HEK293 (cell line): Measurements from ENCODE around the gene ZFPM1.
A peak's percentile ranks its signal among the peaks of the same experiment; 100 is the strongest.

Source experiments
- EGR2 ChIP-seq: fragments of 450-650 bp; formaldehyde crosslinking; IDR thresholded peaks from 2 replicates; pipeline ENCODE4 v1.5.1; 2016; ENCODE audit warnings: low read depth, missing biosample characterization, missing genetic modification characterization
- GLIS2 ChIP-seq: fragments of 450-650 bp; formaldehyde crosslinking; IDR thresholded peaks from 2 replicates; pipeline ENCODE4 v1.5.1; 2016; ENCODE audit warnings: missing biosample characterization, missing genetic modification characterization
- KLF1 ChIP-seq: fragments of 450-650 bp; formaldehyde crosslinking; IDR thresholded peaks from 2 replicates; pipeline ENCODE4 v1.5.1; 2016; ENCODE audit warnings: missing biosample characterization, missing genetic modification characterization
- KLF9 ChIP-seq: fragments of 450-650 bp; formaldehyde crosslinking; IDR thresholded peaks from 2 replicates; pipeline ENCODE4 v1.5.1; 2016; ENCODE audit warnings: missing biosample characterization, missing genetic modification characterization, low read depth
- ZBTB17 ChIP-seq: fragments of 450-650 bp; formaldehyde crosslinking; IDR thresholded peaks from 2 replicates; pipeline ENCODE4 v1.5.1; 2016; ENCODE audit warnings: missing biosample characterization, missing genetic modification characterization
- ZBTB7A ChIP-seq: fragments of 450-650 bp; formaldehyde crosslinking; IDR thresholded peaks from 2 replicates; pipeline ENCODE4 v1.5.1; 2016; ENCODE audit warnings: low read depth, missing biosample characterization, missing genetic modification characterization
- ZNF239 ChIP-seq: fragments of 450-650 bp; formaldehyde crosslinking; IDR thresholded peaks from 2 replicates; pipeline ENCODE4 v1.5.1; 2016; ENCODE audit warnings: missing biosample characterization, missing genetic modification characterization
- ZNF266 ChIP-seq: fragments of 450-650 bp; formaldehyde crosslinking; IDR thresholded peaks from 2 replicates; pipeline ENCODE4 v1.5.1; 2016; ENCODE audit warnings: missing biosample characterization, missing genetic modification characterization, low read depth
- ZNF558 ChIP-seq: fragments of 450-650 bp; formaldehyde crosslinking; IDR thresholded peaks from 2 replicates; pipeline ENCODE4 v1.5.1; 2016; ENCODE audit warnings: missing biosample characterization, missing genetic modification characterization
- ZNF585B ChIP-seq: fragments of 450-650 bp; formaldehyde crosslinking; IDR thresholded peaks from 2 replicates; pipeline ENCODE4 v1.5.1; 2016; ENCODE audit warnings: missing biosample characterization, missing genetic modification characterization
- ZNF623 ChIP-seq: fragments of 450-650 bp; formaldehyde crosslinking; IDR thresholded peaks from 2 replicates; pipeline ENCODE4 v1.5.1; 2016; ENCODE audit warnings: missing biosample characterization, missing genetic modification characterization
- ZNF624 ChIP-seq: fragments of 450-650 bp; formaldehyde crosslinking; IDR thresholded peaks from 2 replicates; pipeline ENCODE4 v1.5.1; 2017; ENCODE audit warnings: missing biosample characterization, missing genetic modification characterization
- ZNF664 ChIP-seq: fragments of 450-650 bp; formaldehyde crosslinking; IDR thresholded peaks from 2 replicates; pipeline ENCODE4 v1.5.1; 2016; ENCODE audit warnings: missing biosample characterization, missing genetic modification characterization
- ZNF837 ChIP-seq: fragments of 450-650 bp; formaldehyde crosslinking; IDR thresholded peaks from 2 replicates; pipeline ENCODE4 v1.5.1; 2016; ENCODE audit warnings: missing biosample characterization, missing genetic modification characterization
- ZXDB ChIP-seq: fragments of 450-650 bp; formaldehyde crosslinking; IDR thresholded peaks from 2 replicates; pipeline ENCODE4 v1.5.1; 2016; ENCODE audit warnings: missing biosample characterization, missing genetic modification characterization
- TF ChIP-seq, protein P1 (sequence below): fragments of 450-650 bp; formaldehyde crosslinking; optimal IDR thresholded peaks from 2 replicates; pipeline ENCODE3; 2016; ENCODE audit warnings: missing biosample characterization, mild to moderate bottlenecking, missing genetic modification characterization
- TF ChIP-seq, protein P2 (sequence below): fragments of 450-650 bp; formaldehyde crosslinking; IDR thresholded peaks from 2 replicates; pipeline ENCODE4 v1.5.0; 2017; ENCODE audit warnings: missing biosample characterization, missing genetic modification characterization, borderline replicate concordance
- TF ChIP-seq, protein P3 (sequence below): fragments of 450-650 bp; formaldehyde crosslinking; IDR thresholded peaks from 2 replicates; pipeline ENCODE4 v1.5.1; 2016; ENCODE audit warnings: missing biosample characterization, missing genetic modification characterization, borderline replicate concordance
- TF ChIP-seq, protein P4 (sequence below): fragments of 450-650 bp; formaldehyde crosslinking; IDR thresholded peaks from 2 replicates; pipeline ENCODE4 v1.5.1; 2017; ENCODE audit warnings: missing biosample characterization, missing genetic modification characterization
- TF ChIP-seq, protein P5 (sequence below): fragments of 450-650 bp; formaldehyde crosslinking; IDR thresholded peaks from 2 replicates; pipeline ENCODE4 v1.5.1; 2016; ENCODE audit warnings: missing biosample characterization, missing genetic modification characterization
- TF ChIP-seq, protein P6 (sequence below): fragments of 450-650 bp; formaldehyde crosslinking; IDR thresholded peaks from 2 replicates; pipeline ENCODE4 v1.5.1; 2016; ENCODE audit warnings: missing biosample characterization, missing genetic modification characterization
- TF ChIP-seq, protein P7 (sequence below): fragments of 450-650 bp; formaldehyde crosslinking; IDR thresholded peaks from 2 replicates; pipeline ENCODE4 v1.5.1; 2016; ENCODE audit warnings: missing biosample characterization, missing genetic modification characterization

The ZFPM1 gene

DNA sequence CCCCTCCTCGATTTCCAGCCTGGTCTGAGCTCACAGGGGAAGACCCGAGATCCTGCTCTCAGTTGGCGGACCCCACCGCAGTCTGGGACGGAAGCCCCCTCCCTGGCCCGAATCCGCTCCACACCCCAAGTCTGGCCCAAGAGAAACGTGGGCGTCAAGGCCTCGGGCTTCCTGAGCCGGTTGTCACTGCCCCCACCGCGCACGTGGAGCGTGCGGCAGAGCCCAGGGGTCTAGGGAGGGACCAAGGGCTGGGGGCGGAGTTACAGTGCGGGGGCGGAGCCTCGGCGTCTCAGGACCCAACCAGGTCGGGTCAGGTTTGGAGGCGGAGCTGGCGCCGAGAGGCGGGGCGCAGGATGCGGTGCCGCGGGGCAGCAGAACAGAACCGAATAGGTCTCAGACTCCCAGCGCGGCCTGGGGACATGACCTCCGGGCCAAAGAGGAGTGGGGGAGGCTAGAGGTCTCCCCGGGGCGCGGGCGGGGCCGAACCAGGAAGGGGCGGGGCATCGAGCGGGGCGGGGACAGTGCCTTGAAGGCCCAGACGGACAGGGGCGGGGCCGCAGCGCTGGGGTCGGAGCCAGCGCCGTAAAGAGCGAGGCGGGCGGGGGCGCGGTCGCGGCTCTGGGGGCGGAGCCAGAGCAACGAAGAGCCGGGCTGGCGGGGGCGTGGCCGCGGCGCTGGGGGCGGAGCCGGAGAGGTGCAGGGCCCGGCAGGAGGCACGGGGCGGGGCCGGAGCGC, 431 bp upstream of the ZFPM1 start (continued):
- TF ChIP-seq, protein P1, sequence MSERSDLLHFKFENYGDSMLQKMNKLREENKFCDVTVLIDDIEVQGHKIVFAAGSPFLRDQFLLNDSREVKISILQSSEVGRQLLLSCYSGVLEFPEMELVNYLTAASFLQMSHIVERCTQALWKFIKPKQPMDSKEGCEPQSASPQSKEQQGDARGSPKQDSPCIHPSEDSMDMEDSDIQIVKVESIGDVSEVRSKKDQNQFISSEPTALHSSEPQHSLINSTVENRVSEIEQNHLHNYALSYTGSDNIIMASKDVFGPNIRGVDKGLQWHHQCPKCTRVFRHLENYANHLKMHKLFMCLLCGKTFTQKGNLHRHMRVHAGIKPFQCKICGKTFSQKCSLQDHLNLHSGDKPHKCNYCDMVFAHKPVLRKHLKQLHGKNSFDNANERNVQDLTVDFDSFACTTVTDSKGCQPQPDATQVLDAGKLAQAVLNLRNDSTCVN (tag by site-specific recombination), result peak; percentile 42
- TF ChIP-seq, protein P2, sequence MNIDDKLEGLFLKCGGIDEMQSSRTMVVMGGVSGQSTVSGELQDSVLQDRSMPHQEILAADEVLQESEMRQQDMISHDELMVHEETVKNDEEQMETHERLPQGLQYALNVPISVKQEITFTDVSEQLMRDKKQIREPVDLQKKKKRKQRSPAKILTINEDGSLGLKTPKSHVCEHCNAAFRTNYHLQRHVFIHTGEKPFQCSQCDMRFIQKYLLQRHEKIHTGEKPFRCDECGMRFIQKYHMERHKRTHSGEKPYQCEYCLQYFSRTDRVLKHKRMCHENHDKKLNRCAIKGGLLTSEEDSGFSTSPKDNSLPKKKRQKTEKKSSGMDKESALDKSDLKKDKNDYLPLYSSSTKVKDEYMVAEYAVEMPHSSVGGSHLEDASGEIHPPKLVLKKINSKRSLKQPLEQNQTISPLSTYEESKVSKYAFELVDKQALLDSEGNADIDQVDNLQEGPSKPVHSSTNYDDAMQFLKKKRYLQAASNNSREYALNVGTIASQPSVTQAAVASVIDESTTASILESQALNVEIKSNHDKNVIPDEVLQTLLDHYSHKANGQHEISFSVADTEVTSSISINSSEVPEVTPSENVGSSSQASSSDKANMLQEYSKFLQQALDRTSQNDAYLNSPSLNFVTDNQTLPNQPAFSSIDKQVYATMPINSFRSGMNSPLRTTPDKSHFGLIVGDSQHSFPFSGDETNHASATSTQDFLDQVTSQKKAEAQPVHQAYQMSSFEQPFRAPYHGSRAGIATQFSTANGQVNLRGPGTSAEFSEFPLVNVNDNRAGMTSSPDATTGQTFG, result no peak
- no peak for TF ChIP-seq ZNF664 (tag by site-specific recombination)
- peak; percentile 65; the same call in 1 of the 2 replicates for TF ChIP-seq EGR2
- TF ChIP-seq, protein P3, sequence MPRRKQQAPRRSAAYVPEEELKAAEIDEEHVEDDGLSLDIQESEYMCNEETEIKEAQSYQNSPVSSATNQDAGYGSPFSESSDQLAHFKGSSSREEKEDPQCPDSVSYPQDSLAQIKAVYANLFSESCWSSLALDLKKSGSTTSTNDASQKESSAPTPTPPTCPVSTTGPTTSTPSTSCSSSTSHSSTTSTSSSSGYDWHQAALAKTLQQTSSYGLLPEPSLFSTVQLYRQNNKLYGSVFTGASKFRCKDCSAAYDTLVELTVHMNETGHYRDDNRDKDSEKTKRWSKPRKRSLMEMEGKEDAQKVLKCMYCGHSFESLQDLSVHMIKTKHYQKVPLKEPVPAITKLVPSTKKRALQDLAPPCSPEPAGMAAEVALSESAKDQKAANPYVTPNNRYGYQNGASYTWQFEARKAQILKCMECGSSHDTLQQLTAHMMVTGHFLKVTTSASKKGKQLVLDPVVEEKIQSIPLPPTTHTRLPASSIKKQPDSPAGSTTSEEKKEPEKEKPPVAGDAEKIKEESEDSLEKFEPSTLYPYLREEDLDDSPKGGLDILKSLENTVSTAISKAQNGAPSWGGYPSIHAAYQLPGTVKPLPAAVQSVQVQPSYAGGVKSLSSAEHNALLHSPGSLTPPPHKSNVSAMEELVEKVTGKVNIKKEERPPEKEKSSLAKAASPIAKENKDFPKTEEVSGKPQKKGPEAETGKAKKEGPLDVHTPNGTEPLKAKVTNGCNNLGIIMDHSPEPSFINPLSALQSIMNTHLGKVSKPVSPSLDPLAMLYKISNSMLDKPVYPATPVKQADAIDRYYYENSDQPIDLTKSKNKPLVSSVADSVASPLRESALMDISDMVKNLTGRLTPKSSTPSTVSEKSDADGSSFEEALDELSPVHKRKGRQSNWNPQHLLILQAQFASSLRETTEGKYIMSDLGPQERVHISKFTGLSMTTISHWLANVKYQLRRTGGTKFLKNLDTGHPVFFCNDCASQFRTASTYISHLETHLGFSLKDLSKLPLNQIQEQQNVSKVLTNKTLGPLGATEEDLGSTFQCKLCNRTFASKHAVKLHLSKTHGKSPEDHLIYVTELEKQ, result no peak
- TF ChIP-seq ZNF623, result no peak
- no peak for TF ChIP-seq ZBTB7A (tag by site-specific recombination)
- TF ChIP-seq ZNF239 (tag by site-specific recombination), result no peak
- peak; percentile 47; the same call in 1 of the 2 replicates for TF ChIP-seq KLF1 (tag by site-specific recombination)
- TF ChIP-seq ZNF585B (tag by site-specific recombination), result no peak
- no peak for TF ChIP-seq ZBTB17
- TF ChIP-seq ZNF266 (tag by site-specific recombination), result no peak
- TF ChIP-seq, protein P4, sequence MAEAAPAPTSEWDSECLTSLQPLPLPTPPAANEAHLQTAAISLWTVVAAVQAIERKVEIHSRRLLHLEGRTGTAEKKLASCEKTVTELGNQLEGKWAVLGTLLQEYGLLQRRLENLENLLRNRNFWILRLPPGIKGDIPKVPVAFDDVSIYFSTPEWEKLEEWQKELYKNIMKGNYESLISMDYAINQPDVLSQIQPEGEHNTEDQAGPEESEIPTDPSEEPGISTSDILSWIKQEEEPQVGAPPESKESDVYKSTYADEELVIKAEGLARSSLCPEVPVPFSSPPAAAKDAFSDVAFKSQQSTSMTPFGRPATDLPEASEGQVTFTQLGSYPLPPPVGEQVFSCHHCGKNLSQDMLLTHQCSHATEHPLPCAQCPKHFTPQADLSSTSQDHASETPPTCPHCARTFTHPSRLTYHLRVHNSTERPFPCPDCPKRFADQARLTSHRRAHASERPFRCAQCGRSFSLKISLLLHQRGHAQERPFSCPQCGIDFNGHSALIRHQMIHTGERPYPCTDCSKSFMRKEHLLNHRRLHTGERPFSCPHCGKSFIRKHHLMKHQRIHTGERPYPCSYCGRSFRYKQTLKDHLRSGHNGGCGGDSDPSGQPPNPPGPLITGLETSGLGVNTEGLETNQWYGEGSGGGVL (tag by site-specific recombination), result peak; percentile 61; the same call in 1 of the 2 replicates
- TF ChIP-seq, protein P5, sequence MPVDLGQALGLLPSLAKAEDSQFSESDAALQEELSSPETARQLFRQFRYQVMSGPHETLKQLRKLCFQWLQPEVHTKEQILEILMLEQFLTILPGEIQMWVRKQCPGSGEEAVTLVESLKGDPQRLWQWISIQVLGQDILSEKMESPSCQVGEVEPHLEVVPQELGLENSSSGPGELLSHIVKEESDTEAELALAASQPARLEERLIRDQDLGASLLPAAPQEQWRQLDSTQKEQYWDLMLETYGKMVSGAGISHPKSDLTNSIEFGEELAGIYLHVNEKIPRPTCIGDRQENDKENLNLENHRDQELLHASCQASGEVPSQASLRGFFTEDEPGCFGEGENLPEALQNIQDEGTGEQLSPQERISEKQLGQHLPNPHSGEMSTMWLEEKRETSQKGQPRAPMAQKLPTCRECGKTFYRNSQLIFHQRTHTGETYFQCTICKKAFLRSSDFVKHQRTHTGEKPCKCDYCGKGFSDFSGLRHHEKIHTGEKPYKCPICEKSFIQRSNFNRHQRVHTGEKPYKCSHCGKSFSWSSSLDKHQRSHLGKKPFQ (tag by site-specific recombination), result no peak
- TF ChIP-seq ZNF624 (tag by site-specific recombination), result no peak
- TF ChIP-seq, protein P6, sequence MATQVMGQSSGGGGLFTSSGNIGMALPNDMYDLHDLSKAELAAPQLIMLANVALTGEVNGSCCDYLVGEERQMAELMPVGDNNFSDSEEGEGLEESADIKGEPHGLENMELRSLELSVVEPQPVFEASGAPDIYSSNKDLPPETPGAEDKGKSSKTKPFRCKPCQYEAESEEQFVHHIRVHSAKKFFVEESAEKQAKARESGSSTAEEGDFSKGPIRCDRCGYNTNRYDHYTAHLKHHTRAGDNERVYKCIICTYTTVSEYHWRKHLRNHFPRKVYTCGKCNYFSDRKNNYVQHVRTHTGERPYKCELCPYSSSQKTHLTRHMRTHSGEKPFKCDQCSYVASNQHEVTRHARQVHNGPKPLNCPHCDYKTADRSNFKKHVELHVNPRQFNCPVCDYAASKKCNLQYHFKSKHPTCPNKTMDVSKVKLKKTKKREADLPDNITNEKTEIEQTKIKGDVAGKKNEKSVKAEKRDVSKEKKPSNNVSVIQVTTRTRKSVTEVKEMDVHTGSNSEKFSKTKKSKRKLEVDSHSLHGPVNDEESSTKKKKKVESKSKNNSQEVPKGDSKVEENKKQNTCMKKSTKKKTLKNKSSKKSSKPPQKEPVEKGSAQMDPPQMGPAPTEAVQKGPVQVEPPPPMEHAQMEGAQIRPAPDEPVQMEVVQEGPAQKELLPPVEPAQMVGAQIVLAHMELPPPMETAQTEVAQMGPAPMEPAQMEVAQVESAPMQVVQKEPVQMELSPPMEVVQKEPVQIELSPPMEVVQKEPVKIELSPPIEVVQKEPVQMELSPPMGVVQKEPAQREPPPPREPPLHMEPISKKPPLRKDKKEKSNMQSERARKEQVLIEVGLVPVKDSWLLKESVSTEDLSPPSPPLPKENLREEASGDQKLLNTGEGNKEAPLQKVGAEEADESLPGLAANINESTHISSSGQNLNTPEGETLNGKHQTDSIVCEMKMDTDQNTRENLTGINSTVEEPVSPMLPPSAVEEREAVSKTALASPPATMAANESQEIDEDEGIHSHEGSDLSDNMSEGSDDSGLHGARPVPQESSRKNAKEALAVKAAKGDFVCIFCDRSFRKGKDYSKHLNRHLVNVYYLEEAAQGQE, result no peak
- TF ChIP-seq ZNF558, result no peak
- TF ChIP-seq ZNF837, result no peak
- TF ChIP-seq ZXDB (tag by site-specific recombination), result peak; percentile 97
- TF ChIP-seq KLF9 (tag by site-specific recombination), result peak; percentile 78
- peak; percentile 60 for TF ChIP-seq GLIS2
- TF ChIP-seq, protein P7, sequence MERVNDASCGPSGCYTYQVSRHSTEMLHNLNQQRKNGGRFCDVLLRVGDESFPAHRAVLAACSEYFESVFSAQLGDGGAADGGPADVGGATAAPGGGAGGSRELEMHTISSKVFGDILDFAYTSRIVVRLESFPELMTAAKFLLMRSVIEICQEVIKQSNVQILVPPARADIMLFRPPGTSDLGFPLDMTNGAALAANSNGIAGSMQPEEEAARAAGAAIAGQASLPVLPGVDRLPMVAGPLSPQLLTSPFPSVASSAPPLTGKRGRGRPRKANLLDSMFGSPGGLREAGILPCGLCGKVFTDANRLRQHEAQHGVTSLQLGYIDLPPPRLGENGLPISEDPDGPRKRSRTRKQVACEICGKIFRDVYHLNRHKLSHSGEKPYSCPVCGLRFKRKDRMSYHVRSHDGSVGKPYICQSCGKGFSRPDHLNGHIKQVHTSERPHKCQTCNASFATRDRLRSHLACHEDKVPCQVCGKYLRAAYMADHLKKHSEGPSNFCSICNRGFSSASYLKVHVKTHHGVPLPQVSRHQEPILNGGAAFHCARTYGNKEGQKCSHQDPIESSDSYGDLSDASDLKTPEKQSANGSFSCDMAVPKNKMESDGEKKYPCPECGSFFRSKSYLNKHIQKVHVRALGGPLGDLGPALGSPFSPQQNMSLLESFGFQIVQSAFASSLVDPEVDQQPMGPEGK (tag by site-specific recombination), result peak; percentile 73
